ENCODE data around the gene RAB3A.

RAB3A gene, protein sequence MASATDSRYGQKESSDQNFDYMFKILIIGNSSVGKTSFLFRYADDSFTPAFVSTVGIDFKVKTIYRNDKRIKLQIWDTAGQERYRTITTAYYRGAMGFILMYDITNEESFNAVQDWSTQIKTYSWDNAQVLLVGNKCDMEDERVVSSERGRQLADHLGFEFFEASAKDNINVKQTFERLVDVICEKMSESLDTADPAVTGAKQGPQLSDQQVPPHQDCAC

DNA sequence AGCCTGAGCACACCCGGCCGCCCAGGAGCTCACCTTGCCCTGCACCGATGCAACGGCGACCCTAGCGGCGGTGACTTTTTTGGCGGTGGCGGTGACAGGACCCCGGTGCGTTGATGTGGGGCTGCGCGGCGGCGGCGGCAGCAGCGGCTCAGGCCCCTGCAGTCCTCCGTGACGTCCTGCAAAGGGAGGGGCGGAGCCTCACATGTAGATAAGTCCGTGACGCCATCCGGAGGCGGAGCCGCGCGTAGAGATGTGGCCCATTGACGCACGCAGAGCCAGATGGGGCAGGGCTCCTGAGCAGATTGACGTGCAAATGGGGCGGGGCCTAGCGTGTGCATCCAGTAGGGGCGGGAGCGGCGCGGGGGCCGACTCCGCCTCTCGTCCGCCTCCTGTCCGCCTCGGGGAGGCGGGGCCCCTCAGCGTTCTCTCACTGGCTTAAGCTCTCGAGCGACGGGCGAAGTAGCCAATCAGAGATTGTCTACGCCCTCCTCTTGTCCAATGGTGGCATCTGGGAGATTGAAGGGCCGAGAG, at the start of gene RAB3A:
Gene RAB3A, minus strand, starts transcription at position 180 of the 531 bp plus-strand sequence. CDS start 1,302 bp downstream, outside the sequence.
- peak; percentile 98 for DNase-seq (ENCODE audit: low spot score)
- TF ChIP-seq, protein P1, sequence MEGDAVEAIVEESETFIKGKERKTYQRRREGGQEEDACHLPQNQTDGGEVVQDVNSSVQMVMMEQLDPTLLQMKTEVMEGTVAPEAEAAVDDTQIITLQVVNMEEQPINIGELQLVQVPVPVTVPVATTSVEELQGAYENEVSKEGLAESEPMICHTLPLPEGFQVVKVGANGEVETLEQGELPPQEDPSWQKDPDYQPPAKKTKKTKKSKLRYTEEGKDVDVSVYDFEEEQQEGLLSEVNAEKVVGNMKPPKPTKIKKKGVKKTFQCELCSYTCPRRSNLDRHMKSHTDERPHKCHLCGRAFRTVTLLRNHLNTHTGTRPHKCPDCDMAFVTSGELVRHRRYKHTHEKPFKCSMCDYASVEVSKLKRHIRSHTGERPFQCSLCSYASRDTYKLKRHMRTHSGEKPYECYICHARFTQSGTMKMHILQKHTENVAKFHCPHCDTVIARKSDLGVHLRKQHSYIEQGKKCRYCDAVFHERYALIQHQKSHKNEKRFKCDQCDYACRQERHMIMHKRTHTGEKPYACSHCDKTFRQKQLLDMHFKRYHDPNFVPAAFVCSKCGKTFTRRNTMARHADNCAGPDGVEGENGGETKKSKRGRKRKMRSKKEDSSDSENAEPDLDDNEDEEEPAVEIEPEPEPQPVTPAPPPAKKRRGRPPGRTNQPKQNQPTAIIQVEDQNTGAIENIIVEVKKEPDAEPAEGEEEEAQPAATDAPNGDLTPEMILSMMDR (IDR thresholded peaks at IDR 0.05; ENCODE audit: extremely low read depth, missing control alignments), result no peak

DNA sequence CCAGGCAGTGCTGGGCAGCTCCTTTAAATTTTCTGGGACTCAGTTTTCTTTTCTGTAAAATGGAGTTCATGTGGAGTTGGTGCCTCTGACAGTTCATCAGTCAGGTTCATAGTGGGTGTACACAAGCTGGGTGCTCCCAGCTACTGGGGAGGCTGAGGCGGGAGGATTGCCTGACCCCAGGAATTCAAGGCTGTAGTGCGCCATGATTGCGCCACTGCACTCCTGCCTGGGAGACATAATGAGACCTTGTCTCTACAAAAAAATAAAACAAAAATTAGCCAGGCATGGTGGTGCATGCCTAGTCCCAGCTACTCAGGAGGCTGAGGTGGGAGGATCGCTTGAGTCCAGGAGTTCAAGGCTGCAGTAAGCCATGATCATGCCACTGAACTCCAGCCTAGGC, 49.3 kb upstream of the RAB3A start:
- DNase-seq (ENCODE audit: low spot score), result no peak
- TF ChIP-seq, protein P1 (IDR thresholded peaks at IDR 0.05; ENCODE audit: extremely low read depth, missing control alignments), result no peak

DNA sequence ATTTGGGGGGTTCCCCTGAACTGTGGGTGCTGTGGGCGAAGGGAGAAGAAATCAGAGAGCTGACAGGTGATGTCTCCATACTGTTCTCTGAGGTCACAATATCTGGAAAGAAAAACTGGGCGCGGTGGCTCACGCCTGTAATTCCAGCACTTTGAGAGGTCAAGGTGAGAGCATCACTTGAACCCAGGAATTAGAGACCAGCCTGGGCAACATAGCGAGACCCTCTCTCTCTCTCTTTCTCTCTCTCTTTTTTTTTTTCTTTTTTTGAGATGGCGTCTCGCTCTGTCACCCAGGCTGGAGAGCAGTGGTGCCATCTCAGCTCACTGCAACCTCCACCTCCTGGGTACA, 48.5 kb upstream of the RAB3A start:
- DNase-seq (ENCODE audit: low spot score), result no peak
- TF ChIP-seq, protein P1 (IDR thresholded peaks at IDR 0.05; ENCODE audit: extremely low read depth, missing control alignments), result no peak

DNA sequence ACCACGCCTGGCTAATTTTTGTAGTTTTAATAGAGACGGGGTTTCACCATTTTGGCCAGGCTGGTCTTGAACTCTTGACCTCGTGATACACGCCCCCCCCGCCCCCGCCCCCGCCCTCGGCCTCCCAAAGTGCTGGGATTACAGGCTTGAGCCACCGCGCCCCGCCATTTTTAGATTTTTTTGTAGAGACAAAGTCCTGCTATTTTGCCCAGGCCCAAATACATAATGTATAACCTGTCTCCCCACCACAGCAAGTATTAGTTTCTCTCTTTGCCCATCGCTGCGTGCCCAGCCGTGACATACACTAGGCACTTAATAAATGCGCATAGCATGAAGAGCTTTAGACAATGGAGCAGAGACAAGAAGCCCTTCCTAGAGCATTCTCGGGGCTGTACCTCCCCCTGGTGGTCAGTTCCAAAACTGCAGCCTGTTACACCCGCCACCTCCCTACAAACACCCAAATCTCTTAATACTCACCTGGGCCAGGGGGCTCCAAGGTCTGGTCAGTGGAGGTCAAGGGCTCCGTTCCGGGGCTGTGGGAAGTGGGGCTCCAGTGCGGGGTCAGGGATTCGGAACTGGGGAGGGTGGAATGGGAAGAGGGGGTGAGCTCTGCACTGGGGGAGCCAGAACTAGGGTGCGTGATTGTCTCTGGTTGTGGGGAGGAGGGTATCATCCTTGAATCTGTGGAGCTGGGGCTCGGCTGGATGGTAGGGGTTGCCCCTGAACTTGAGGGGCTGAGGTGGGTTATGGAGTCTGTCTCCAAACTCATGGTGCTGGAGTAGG, 47.9 kb upstream of the RAB3A start:
- peak; percentile 92 for DNase-seq (ENCODE audit: low spot score)
- TF ChIP-seq, protein P1 (IDR thresholded peaks at IDR 0.05; ENCODE audit: extremely low read depth, missing control alignments), result peak; percentile 85

DNA sequence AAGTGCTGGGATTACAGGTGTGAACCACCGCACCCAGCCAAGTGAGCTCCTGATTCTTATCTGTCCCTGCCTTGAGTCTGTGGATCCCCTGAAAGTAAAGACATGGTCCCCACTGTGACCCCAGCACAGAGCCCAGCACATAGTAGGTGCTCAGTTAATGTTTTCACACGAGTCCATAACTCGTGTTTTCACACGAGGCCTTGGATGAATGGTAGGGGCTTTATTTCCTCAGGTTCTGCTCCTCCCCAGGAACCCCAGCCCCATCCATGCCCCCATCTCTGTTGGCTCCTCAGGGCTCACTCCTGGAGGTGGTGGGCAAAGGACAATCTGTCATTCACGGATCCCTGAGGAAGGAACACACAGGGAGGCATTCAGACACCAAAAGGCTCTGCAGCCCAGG, 46.0 kb upstream of the RAB3A start:
- DNase-seq (ENCODE audit: low spot score), result no peak
- TF ChIP-seq, protein P1 (IDR thresholded peaks at IDR 0.05; ENCODE audit: extremely low read depth, missing control alignments), result no peak

DNA sequence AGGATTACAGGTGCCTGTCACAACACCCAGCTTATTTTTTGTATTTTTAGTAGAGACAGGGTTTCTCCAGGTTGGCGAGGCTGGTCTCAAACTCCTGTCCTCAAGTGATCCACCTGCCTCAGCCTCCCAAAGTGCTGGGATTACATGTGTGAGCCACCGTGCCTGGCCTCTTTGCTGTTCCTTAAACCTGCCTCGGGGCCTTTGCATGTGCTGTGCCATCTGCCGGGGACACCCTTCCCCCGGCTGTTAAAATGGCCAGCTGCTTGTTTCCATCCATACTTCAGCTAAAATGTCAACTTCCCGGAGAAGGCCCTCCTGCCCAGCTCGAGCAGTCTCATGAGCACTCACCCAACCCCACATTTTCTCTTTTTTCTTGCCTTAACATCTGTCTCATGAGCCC, 41.5 kb upstream of the RAB3A start:
- TF ChIP-seq, protein P1 (IDR thresholded peaks at IDR 0.05; ENCODE audit: extremely low read depth, missing control alignments), result no peak

DNA sequence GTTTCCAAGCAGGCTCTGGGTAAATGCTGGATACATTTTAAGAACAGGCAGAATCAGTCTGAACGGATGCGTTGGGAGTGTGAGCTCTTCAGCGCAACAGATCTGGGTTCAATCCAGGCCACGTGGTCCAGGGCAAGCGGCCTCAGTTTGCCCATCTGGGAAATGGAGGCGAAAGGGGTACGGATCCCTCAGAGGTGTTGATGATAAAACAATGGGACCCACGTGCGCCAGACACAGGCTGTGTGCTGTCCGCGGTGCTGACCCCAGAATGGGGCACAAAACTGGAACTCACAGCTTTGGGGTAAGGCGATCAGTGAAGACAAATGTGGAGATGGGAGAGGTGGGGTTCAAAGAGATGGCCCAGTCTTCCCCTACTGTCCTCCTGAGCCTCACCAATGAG, 35.5 kb upstream of the RAB3A start:
- TF ChIP-seq, protein P1 (IDR thresholded peaks at IDR 0.05; ENCODE audit: extremely low read depth, missing control alignments), result no peak

More for the DNA sequence above, 41.5 kb upstream of the RAB3A start:
- no peak for DNase-seq (ENCODE audit: low spot score)

More for the DNA sequence above, 35.5 kb upstream of the RAB3A start:
- DNase-seq (ENCODE audit: low spot score), result no peak
